Epithelial cell of proximal tubule (primary cell): Measurements from ENCODE around the gene BACH2. TPM values are rescaled to one million over a fixed set of nuclear protein-coding genes. Genes with fewer than 3 reads are reported as not detected.
"Not testable (repeated sequence)": the region's sequence is repeated elsewhere in the genome, so short reads cannot be mapped to it uniquely, and the experiment has no call there.

Experiments used
- DNase-seq: peaks from one replicate; pipeline ENCODE4 v3.0.0-alpha.2; 2011; ENCODE audit warnings: low read depth
- H3K4me3 ChIP-seq: 2 replicates; pipeline ENCODE4 v1.5.1; 2011; ENCODE audit warnings: low read depth, mild to moderate bottlenecking, low read length
- total RNA-seq: library from RNA; depleted of rRNA; stranded (reverse); fragments of >200 nt; gene quantifications from 2 replicates; pipeline ENCODE4 v1.2.3, GENCODE V29; 2015
- TF ChIP-seq, protein P1 (sequence below): conservative IDR thresholded peaks from 2 replicates; pipeline ENCODE4 v1.5.1; 2012; ENCODE audit warnings: low read depth, mild to moderate bottlenecking, low read length

Gene BACH2
- total RNA-seq, 1 donor from 2014 or later = 0.69 TPM

DNA sequence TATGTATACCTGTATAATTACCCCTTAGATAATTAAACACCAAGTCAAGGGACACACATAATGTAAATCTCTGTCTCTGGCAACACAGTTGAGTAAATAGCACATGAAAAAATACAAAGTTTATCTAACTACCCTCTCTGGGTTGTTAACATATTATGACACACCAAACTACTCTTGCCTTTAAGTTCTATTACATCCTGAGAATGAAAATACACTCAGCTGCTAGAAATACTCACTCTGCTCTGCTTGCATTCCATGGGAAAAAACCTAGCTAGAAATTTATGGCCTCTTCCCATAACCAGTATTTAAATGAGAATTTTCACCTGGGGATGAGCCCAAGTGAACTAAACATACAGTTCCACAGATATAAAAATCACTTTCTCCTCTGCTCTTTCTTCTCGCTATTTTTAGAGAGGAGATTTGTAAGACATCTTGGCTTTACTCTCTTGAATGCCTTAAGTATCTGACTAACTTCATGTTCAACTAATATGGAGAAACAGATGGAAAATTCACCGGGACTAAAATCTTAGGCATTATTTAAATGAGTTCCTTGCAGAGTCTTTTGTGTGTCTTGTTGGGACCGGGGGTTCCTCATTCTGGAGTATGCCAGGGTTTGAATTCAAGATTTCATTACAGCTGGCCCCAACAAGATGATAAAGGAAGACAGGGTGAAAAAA is 261.5 kb downstream of the BACH2 start:
- H3K4me3 ChIP-seq = no peak overlapping the region
- DNase-seq = no peak
- TF ChIP-seq, protein P1, sequence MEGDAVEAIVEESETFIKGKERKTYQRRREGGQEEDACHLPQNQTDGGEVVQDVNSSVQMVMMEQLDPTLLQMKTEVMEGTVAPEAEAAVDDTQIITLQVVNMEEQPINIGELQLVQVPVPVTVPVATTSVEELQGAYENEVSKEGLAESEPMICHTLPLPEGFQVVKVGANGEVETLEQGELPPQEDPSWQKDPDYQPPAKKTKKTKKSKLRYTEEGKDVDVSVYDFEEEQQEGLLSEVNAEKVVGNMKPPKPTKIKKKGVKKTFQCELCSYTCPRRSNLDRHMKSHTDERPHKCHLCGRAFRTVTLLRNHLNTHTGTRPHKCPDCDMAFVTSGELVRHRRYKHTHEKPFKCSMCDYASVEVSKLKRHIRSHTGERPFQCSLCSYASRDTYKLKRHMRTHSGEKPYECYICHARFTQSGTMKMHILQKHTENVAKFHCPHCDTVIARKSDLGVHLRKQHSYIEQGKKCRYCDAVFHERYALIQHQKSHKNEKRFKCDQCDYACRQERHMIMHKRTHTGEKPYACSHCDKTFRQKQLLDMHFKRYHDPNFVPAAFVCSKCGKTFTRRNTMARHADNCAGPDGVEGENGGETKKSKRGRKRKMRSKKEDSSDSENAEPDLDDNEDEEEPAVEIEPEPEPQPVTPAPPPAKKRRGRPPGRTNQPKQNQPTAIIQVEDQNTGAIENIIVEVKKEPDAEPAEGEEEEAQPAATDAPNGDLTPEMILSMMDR = no peak

DNA sequence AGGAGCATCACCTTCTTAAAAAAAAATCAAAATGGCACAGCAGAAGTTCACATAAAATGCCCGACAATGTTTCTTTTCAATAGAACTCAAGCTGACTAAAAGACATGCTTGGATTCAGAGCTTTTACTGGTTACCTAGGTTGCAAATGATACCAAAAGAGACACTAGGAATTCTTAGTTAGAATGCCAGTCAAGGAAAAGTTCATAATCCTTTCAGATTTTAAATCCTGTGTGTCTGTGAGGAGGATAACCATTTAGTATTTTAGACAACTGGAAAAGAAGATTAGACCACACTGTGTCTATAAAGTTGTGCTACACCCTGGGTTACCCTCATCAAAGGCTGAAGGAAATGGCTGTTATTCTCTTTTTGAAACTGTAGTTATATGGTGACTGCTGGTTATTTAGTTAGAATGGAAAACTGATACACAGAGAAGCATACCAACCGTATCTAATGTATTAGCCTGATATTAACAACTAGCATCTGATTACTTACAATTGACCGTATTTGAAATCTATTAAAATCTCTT is 262.8 kb downstream of the BACH2 start:
- TF ChIP-seq, protein P1 = no peak
- no peak overlapping the region for H3K4me3 ChIP-seq
- DNase-seq = no peak

DNA sequence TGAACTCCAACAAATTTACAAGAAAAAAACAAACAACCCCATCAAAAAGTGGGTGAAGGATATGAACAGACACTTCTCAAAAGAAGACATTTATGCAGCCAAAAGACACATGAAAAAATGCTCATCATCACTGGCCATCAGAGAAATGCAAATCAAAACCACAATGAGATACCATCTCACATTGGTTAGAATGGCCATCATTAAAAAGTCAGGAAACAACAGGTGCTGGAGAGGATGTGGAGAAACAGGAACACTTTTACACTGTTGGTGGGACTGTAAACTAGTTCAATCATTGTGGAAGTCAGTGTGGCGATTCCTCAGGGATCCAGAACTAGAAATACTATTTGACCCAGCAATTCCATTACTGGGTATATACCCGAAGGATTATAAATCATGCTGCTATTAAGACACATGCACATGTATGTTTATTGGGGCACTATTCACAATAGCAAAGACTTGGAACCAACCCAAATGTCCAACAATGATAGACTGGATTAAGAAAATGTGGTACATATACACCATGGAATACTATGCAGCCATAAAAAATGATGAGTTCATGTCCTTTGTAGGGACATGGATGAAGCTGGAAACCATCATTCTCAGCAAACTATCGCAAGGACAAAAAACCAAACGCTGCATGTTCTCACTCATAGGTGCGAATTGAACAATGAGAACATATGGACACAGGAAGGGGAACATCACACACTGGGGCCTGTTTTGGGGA is 264.0 kb downstream of the BACH2 start:
- not testable (repeated sequence) for H3K4me3 ChIP-seq, DNase-seq

DNA sequence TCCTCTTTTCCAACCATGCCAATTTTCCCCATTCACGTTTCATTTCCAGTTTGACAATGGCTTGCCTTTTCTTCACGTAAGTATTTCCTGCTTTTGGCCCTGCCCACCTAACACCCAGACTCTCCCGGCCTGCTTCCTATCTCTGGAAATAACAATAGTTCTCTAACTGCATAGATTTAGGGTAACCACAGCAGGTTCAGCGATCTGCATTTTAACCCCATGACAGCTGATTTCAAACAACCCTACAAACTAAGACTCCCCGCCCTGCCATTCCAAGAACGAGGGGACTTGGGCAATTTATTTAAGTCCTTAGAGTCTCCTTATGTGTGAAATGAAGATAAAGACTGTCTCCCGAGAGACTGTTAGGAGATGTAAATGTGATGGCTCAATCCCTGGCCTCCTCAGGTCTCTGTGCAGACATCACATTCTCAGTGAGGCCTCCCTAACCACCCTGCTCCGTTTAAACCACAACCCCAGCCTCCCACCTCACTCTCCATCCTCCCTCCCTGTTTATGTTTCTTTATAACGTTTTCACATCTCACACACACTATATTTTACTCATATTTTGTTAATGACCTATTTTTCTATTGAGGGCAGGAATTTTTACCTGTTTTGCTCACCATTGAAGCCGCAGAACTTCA is 267.5 kb downstream of the BACH2 start:
- H3K4me3 ChIP-seq = no peak overlapping the region
- no peak for DNase-seq
- TF ChIP-seq, protein P1 = no peak

DNA sequence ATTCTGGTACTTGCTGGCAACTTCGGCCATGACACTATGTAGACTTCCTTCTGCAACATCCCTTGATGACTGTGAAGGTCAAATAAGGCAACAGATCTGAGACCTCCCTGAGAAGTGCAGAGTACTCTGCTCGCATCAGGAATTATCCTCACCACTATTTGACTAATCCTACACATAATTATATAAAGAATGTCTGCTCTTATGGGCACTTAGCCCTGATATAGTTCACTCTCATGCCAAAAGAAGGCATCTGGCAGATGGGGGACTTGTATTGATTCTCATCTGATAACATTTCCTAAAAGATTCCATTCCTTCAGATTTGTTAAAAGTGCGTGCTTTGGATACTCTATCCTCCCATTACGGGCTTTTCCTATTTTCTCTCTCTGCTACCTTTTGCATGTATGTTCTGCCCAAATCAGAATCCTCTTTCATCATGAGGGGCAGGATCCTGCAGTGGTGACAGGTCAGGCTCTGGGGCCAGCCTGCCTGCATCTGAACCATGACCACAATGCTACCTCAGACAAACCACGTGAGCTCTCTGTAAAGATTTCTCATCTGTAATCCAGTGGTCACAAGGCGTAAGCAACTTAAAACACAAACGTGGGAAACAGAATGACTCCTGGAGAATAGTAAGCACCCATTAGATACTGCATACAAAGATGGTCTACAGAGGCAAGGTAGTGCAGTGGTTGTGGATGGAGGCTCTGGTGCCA is 268.4 kb downstream of the BACH2 start:
- H3K4me3 ChIP-seq = no peak overlapping the region
- TF ChIP-seq, protein P1 = no peak
- no peak for DNase-seq

DNA sequence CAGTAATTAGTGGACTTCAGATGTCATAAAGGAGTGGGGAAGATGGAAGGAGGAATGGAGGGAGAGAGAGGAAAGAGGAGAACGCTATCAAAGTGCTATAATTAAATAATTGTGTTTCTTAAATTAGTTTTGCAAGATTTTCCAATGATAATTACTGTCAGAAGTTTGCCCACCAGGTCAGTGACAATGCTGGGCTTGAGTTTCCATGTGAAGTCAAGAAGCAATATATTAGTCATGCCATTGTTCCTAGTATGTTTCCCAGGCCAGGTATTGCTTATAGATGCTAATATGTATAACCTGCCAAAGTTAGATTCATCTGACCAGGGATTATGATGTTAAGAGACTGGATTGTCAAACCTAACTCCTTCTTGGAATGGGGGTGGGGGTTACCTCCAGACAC is 270.4 kb downstream of the BACH2 start:
- no peak for DNase-seq
- H3K4me3 ChIP-seq = no peak overlapping the region
- TF ChIP-seq, protein P1 = no peak
